Caco-2 (cell line): Measurements from ENCODE around the gene ANAPC1. TPM values are rescaled to one million over a fixed set of nuclear protein-coding genes. Genes with fewer than 3 reads are reported as not detected.
A peak's percentile ranks its signal among the peaks of the same experiment; 100 is the strongest.

Source experiments
- BruUV-seq: library from RNA; stranded (reverse); fragments of 400-500 nt; replicated peaks from 2 replicates; lab custom pipeline; 2021; lab: Mats Ljungman, UMichigan
- CTCF ChIA-PET: fragments of 300-600 bp; sonication (Branson Sonifier 250); formaldehyde crosslinking; loops from one replicate; lab custom pipeline; 2022; ENCODE audit warnings: antibody characterized with exemption; lab: Charles Lee
- POLR2A ChIA-PET: fragments of 300-600 bp; sonication (Branson Sonifier 250); formaldehyde crosslinking; loops from one replicate; lab custom pipeline; 2022; ENCODE audit warnings: antibody characterized with exemption; lab: Charles Lee
- DNase-seq, 2 experiments: peaks; one replicate each; pipeline versions ENCODE4 v3.0.0 to v3.0.0-alpha.2; 2020 to 2022
- H3K27me3 ChIP-seq: replicated peaks from 2 replicates; pipeline ENCODE4 v1.6.0; 2011; ENCODE audit warnings: low read length; ENCODE audit not compliant: control insufficient read depth, insufficient read depth
- H3K36me3 ChIP-seq: 2 replicates; pipeline ENCODE4 v1.5.1; 2011; ENCODE audit warnings: low read length; ENCODE audit not compliant: control insufficient read depth, insufficient read depth
- H3K4me1 ChIP-seq: fragments of 250-450 bp; sonication (Bioruptor Pico); 2 replicates; pipeline ENCODE4 v1.5.1; 2020; ENCODE audit warnings: mild to moderate bottlenecking
- H3K4me3 ChIP-seq: 2 replicates; pipeline ENCODE4 v1.5.1; 2011; ENCODE audit warnings: low read depth, mild to moderate bottlenecking, control low read depth, low read length
- H3K9me3 ChIP-seq: fragments of 250-450 bp; sonication (Bioruptor Pico); 2 replicates; pipeline ENCODE4 v1.5.1; 2020; ENCODE audit warnings: mild to moderate bottlenecking, moderate library complexity
- H3K27ac Mint-ChIP-seq: one replicate; pipeline ENCODE4 v1.8.0; 2022; ENCODE audit warnings: mixed read lengths; ENCODE audit not compliant: unreplicated experiment
- H3K27me3 Mint-ChIP-seq: one replicate; pipeline ENCODE4 v1.8.0; 2022; ENCODE audit warnings: mixed read lengths; ENCODE audit not compliant: insufficient read depth, unreplicated experiment
- H3K36me3 Mint-ChIP-seq: one replicate; pipeline ENCODE4 v1.8.0; 2022; ENCODE audit warnings: mild to moderate bottlenecking, mixed read lengths; ENCODE audit not compliant: insufficient read depth, unreplicated experiment
- H3K4me1 Mint-ChIP-seq: one replicate; pipeline ENCODE4 v1.8.0; 2022; ENCODE audit warnings: low read depth, mixed read lengths; ENCODE audit not compliant: unreplicated experiment
- H3K4me3 Mint-ChIP-seq: one replicate; pipeline ENCODE4 v1.8.0; 2022; ENCODE audit warnings: mild to moderate bottlenecking, moderate library complexity, mixed read lengths; ENCODE audit not compliant: unreplicated experiment
- H3K9me3 Mint-ChIP-seq: one replicate; pipeline ENCODE4 v1.8.0; 2022; ENCODE audit warnings: mixed read lengths; ENCODE audit not compliant: unreplicated experiment
- CTCF ChIP-seq, 2 experiments: fragments of 200-600 bp in 1 of 2; IDR thresholded peaks; 1 replicate in 1 of 2; 2 replicates in 1 of 2; pipeline versions ENCODE4 v1.5.1 to v1.8.0; 2011 to 2022; ENCODE audit warnings: antibody characterized with exemption in 1 of 2, control low read depth in 1 of 2, inconsistent platforms in 1 of 2, low read depth in 1 of 2, low read length in 1 of 2, mild to moderate bottlenecking in 1 of 2, moderate library complexity in 1 of 2; ENCODE audit not compliant: insufficient read depth in 1 of 2, severe bottlenecking in 1 of 2, unreplicated experiment in 1 of 2
- intact Hi-C: fragments of 100-400 bp; cut with micrococcal nuclease; formaldehyde crosslinking; loops from one replicate; pipeline ENCODE4 v1.10.0; 2022; ENCODE audit not compliant: unreplicated experiment
- total RNA-seq: library from RNA; stranded (reverse); gene quantifications from 2 replicates; pipeline ENCODE4 v1.2.3, GENCODE V29; 2022

The ANAPC1 gene
- total RNA-seq, 1 experiment from 2014 or later, result 97.2 TPM

GRCh38 chr2:111919365-111919764 lies 35.4 kb upstream of the ANAPC1 start:
- CTCF ChIA-PET, result interaction anchor here (0.6 to 1.8 kb wide), 6 partner anchors 16 to 84 kb away, joined by 3 to 11 read pairs (median 6); partner anchors contain the start of gene MERTK
- Mint-ChIP-seq H3K4me1 (peaks cover 42% of the 10 kb centered on the region), H3K4me3 (peak overlapping the region; percentile 8), H3K9me3 (no peaks in the 10 kb centered on the region), H3K36me3 (peaks cover 34% of the 10 kb centered on the region), H3K27me3 (no peaks in the 10 kb centered on the region), H3K27ac (peak overlapping the region; percentile 82)
- Histone ChIP-seq H3K4me1 (peaks cover 47% of the 10 kb centered on the region), H3K36me3 (peaks cover 2% of the 10 kb centered on the region; the same call in 1 of the 2 replicates), H3K27me3 (no peaks in the 10 kb centered on the region), H3K9me3 (no peaks in the 10 kb centered on the region), H3K4me3 (no peak overlapping the region)
- intact Hi-C loops, result loop anchor here (1.0 kb wide), 1 partner anchor 10 kb away; no protein-coding TSS in a partner anchor
- no TSS peak for BruUV-seq
- POLR2A ChIA-PET, result interaction anchor here (0.5 kb wide), 1 partner anchor 21 kb away, joined by 4 read pairs; the partner anchor contains the start of gene MERTK
- DNase-seq, result peak in 1 of 2 experiments; percentile 53
- TF ChIP-seq CTCF (IDR thresholded peaks at IDR 0.05; ENCODE audit: insufficient read depth in 1 of 2, low read depth in 1 of 2, low read length in 1 of 2, severe bottlenecking in 1 of 2, unreplicated experiment in 1 of 2), result peak; percentile 32 to 54

GRCh38 chr2:111918383-111918806 lies 34.4 kb upstream of the ANAPC1 start:
- H3K9me3 Mint-ChIP-seq, result no peaks in the 10 kb centered on the region
- CTCF ChIA-PET, result interaction anchor here (1.8 kb wide), 1 partner anchor 19 kb away, joined by 11 read pairs; the partner anchor contains the start of gene MERTK
- no peak overlapping the region for H3K4me3 ChIP-seq
- no peak for DNase-seq
- peaks cover 37% of the 10 kb centered on the region for H3K4me1 Mint-ChIP-seq
- no peaks in the 10 kb centered on the region for H3K27me3 Mint-ChIP-seq
- no peaks in the 10 kb centered on the region for H3K9me3 ChIP-seq
- peaks cover 2% of the 10 kb centered on the region; the same call in 1 of the 2 replicates for H3K36me3 ChIP-seq
- H3K36me3 Mint-ChIP-seq, result peaks cover 30% of the 10 kb centered on the region
- H3K4me1 ChIP-seq, result peaks cover 42% of the 10 kb centered on the region
- TF ChIP-seq CTCF (IDR thresholded peaks at IDR 0.05; ENCODE audit: insufficient read depth in 1 of 2, low read depth in 1 of 2, low read length in 1 of 2, severe bottlenecking in 1 of 2, unreplicated experiment in 1 of 2), result no peak
- H3K4me3 Mint-ChIP-seq, result no peak overlapping the region
- POLR2A ChIA-PET, result no interaction called here
- intact Hi-C loops, result no loop called here
- no peaks in the 10 kb centered on the region for H3K27me3 ChIP-seq
- no TSS peak for BruUV-seq
- H3K27ac Mint-ChIP-seq, result peak overlapping the region; percentile 82

GRCh38 chr2:111917106-111917505 lies 33.1 kb upstream of the ANAPC1 start:
- no TSS peak for BruUV-seq
- Mint-ChIP-seq H3K27me3 (no peaks in the 10 kb centered on the region), H3K27ac (peak overlapping the region; percentile 35), H3K36me3 (peaks cover 30% of the 10 kb centered on the region), H3K4me1 (peaks cover 37% of the 10 kb centered on the region), H3K4me3 (no peak overlapping the region), H3K9me3 (no peaks in the 10 kb centered on the region)
- no peak for DNase-seq
- peaks cover 2% of the 10 kb centered on the region; the same call in 1 of the 2 replicates for H3K36me3 ChIP-seq
- intact Hi-C loops, result no loop called here
- H3K27me3 ChIP-seq, result no peaks in the 10 kb centered on the region
- no peak for TF ChIP-seq CTCF (IDR thresholded peaks at IDR 0.05; ENCODE audit: insufficient read depth in 1 of 2, low read depth in 1 of 2, low read length in 1 of 2, severe bottlenecking in 1 of 2, unreplicated experiment in 1 of 2)
- ChIA-PET POLR2A (no interaction called here), CTCF (no interaction called here)
- no peaks in the 10 kb centered on the region for H3K9me3 ChIP-seq
- no peak overlapping the region for H3K4me3 ChIP-seq
- H3K4me1 ChIP-seq, result peaks cover 53% of the 10 kb centered on the region
